Muscle layer of colon (tissue), 2 donors: Measurements from ENCODE around the gene TMEM51.
A peak's percentile ranks its signal among the peaks of the same experiment; 100 is the strongest.

Experiments
- H3K27ac ChIP-seq: one replicate; pipeline ENCODE4 v1.7.0; 2013; ENCODE audit warnings: low read depth, mild to moderate bottlenecking, low read length, moderate library complexity
- H3K27me3 ChIP-seq, 2 donors: one replicate each; pipeline ENCODE4 v1.7.0; 2013; ENCODE audit warnings: low read length in 2 of 2, mild to moderate bottlenecking in 2 of 2; ENCODE audit not compliant: insufficient read depth in 2 of 2, control insufficient read depth in 1 of 2
- H3K36me3 ChIP-seq: one replicate; pipeline ENCODE4 v1.7.0; 2013; ENCODE audit warnings: mild to moderate bottlenecking, low read length; ENCODE audit not compliant: insufficient read depth
- H3K4me1 ChIP-seq: one replicate; pipeline ENCODE4 v1.7.0; 2013; ENCODE audit warnings: mild to moderate bottlenecking, low read length; ENCODE audit not compliant: insufficient read depth
- H3K4me3 ChIP-seq, 2 donors: one replicate each; pipeline ENCODE4 v1.7.0; 2013; ENCODE audit warnings: low read length in 2 of 2, low read depth in 1 of 2, mild to moderate bottlenecking in 1 of 2, moderate library complexity in 1 of 2
- H3K9ac ChIP-seq: one replicate; pipeline ENCODE4 v1.7.0; 2013; ENCODE audit warnings: low read length
- H3K9me3 ChIP-seq: one replicate; pipeline ENCODE4 v1.7.0; 2013; ENCODE audit warnings: mild to moderate bottlenecking, low read length
- donor health status: abdominal sarcoma.
- donor health status: Adenocarcinoma of cecum.

The TMEM51 gene

GRCh38 chr1:15156807-15157380 lies 3.3 kb downstream of the TMEM51 start:
- H3K27ac ChIP-seq = peak overlapping the region; percentile 95
- peaks cover 51% of the 10 kb centered on the region for H3K4me1 ChIP-seq
- H3K9me3 ChIP-seq = no peaks in the 10 kb centered on the region
- peak overlapping the region in 1 of 2 donors; percentile 12 for H3K4me3 ChIP-seq
- no peak overlapping the region for H3K9ac ChIP-seq
- H3K36me3 ChIP-seq = no peaks in the 10 kb centered on the region
- H3K27me3 ChIP-seq = no peaks in the 10 kb centered on the region

DNA sequence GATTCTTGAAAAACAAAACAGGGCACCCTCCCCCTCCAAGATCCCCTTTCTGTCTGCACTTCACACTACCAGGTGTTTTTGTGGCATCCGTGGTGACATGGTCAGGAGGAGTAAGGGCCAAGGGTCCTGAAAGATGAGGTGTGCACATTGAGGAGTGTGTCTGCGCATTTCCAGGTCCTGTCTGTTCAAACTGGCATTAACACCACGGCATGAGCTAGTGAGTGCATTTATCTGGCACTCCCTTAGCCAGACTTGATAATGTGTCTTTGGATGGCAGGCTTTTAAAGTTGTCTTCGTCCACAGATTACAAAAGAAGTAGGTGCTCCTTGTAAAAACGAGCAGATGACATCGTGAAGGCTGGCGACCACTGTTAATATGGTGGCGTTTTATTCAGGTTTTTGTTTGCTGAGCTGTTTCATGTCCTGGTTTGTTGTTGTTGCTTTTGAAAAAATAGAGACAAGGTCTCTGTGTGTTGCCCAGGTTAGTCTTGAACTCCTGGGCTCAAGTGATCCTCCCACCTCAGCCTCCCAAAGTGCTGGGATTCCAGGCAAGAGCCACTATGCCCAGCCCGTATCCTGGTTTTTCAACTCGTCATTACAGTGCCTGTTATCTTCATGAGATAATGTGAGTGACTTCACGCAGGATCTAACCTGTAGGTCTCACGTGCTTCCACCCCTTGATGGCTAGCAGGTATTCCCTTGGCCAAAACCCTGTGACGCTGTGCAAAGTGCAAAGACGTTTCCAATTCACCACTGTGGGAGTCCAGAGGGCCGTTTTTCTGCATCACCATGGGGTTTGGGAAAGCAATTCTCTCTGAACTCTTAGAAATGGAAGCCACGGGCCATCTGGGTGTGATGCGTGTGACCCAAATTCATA lies 4.2 kb downstream of the TMEM51 start:
- Histone ChIP-seq H3K36me3 (no peaks in the 10 kb centered on the region), H3K9me3 (no peaks in the 10 kb centered on the region), H3K9ac (no peak overlapping the region), H3K4me1 (peaks cover 47% of the 10 kb centered on the region), H3K4me3 (no peak overlapping the region), H3K27me3 (no peaks in the 10 kb centered on the region), H3K27ac (peak overlapping the region; percentile 95)

- peaks cover 47% of the 10 kb centered on the region for H3K4me1 ChIP-seq
- no peaks in the 10 kb centered on the region for H3K9me3 ChIP-seq
- no peaks in the 10 kb centered on the region for H3K27me3 ChIP-seq
- no peak overlapping the region for H3K9ac ChIP-seq
- peak overlapping the region; percentile 95 for H3K27ac ChIP-seq
- peak overlapping the region in 1 of 2 donors; percentile 42 for H3K4me3 ChIP-seq
- H3K36me3 ChIP-seq = no peaks in the 10 kb centered on the region
Measured at GRCh38 chr1:15158506-15159165, 5.1 kb downstream of the TMEM51 start.

DNA sequence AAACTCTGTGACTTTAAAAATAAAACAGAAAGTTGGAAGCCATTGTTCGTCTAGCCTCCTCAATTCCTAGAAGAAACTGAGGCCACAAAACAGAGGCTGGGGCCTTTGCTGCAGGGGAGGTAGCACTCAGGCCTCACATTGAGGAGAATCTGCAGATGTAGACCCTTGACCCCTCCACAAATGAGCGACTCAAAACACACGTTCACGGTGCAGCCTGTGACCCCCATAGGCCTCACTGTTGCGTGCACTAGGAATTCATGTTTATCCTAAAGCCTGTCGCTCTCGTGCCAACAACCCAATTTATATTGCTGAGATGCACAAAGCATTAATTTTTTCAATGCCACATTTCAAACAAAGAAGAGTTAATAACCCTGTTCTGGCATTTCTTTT lies 5.6 kb downstream of the TMEM51 start:
- Histone ChIP-seq H3K4me1 (peaks cover 47% of the 10 kb centered on the region), H3K4me3 (peak overlapping the region in 1 of 2 donors; percentile 42), H3K9ac (no peak overlapping the region), H3K27me3 (no peaks in the 10 kb centered on the region), H3K27ac (peak overlapping the region; percentile 95), H3K36me3 (no peaks in the 10 kb centered on the region), H3K9me3 (no peaks in the 10 kb centered on the region)

DNA sequence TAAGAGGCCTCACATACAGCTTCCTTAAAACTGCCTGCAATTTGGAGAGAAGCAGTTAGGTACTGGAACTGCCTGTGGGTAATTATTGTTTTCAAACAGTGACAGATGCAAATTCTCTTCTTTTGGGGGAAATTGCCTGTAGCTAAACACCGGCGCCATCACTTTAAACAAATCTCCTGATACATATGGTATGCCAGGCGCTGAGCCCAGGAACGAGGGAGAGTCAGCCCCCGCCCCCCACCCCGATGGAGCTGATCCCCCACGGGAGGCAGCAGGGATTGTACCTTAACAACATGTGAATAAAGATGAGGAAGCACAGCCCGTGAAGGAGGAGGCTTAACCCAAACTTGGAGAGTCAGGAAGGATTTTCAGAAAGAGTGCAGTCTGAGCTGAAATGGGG lies 7.1 kb downstream of the TMEM51 start:
- Histone ChIP-seq H3K27me3 (no peaks in the 10 kb centered on the region), H3K36me3 (no peaks in the 10 kb centered on the region), H3K4me1 (peaks cover 39% of the 10 kb centered on the region), H3K4me3 (no peak overlapping the region), H3K27ac (no peak overlapping the region), H3K9ac (no peak overlapping the region), H3K9me3 (no peaks in the 10 kb centered on the region)

- Histone ChIP-seq H3K27ac (no peak overlapping the region), H3K27me3 (no peaks in the 10 kb centered on the region), H3K9ac (no peak overlapping the region), H3K9me3 (no peaks in the 10 kb centered on the region), H3K4me3 (no peak overlapping the region), H3K4me1 (peaks cover 20% of the 10 kb centered on the region), H3K36me3 (no peaks in the 10 kb centered on the region)
Measured at GRCh38 chr1:15167386-15167785, 13.8 kb downstream of the TMEM51 start.

- H3K9ac ChIP-seq = no peak overlapping the region
- no peaks in the 10 kb centered on the region for H3K36me3 ChIP-seq
- H3K4me3 ChIP-seq = no peak overlapping the region
- no peaks in the 10 kb centered on the region for H3K9me3 ChIP-seq
- peaks cover 24% of the 10 kb centered on the region for H3K4me1 ChIP-seq
- H3K27ac ChIP-seq = no peak overlapping the region
- no peaks in the 10 kb centered on the region for H3K27me3 ChIP-seq
Measured at GRCh38 chr1:15168479-15168878, 14.9 kb downstream of the TMEM51 start.

- H3K27me3 ChIP-seq = no peaks in the 10 kb centered on the region
- no peak overlapping the region for H3K4me3 ChIP-seq
- no peak overlapping the region for H3K27ac ChIP-seq
- no peaks in the 10 kb centered on the region for H3K9me3 ChIP-seq
- H3K9ac ChIP-seq = no peak overlapping the region
- H3K36me3 ChIP-seq = no peaks in the 10 kb centered on the region
- peaks cover 38% of the 10 kb centered on the region for H3K4me1 ChIP-seq
Measured at GRCh38 chr1:15170071-15170470, 16.5 kb downstream of the TMEM51 start.

DNA sequence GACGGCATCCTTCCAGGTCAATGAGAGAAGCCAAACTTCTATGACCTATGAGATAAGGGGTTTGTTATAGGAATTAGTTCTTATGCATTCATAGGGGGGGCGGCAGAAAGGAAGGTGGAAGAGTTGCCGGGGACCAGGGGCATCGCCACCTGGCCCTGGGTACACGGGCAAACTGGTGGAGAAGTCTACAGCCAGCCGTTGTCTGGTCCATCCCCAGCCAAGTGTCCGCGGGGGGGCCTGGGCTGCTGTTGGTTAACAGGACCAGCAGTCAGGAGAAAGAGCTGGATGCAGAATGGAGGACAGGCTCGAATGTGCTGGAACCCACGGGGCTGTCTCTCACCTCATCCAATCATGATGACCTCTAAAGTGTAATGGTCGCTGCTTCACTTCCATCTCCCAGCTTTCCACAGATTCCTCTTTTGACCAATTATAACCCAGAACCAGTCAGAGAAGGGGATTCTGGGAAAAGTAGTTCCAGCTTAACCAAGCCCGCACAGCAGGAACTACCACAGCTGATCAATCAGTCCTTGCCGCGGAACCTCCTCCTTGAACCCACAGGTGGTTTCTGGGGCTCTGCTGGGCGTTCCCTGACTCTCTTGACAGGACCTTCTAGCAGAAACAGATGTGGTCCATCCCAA lies 17.8 kb downstream of the TMEM51 start:
- Histone ChIP-seq H3K9ac (no peak overlapping the region), H3K4me1 (peaks cover 38% of the 10 kb centered on the region), H3K27me3 (no peaks in the 10 kb centered on the region), H3K4me3 (no peak overlapping the region), H3K36me3 (no peaks in the 10 kb centered on the region), H3K9me3 (no peaks in the 10 kb centered on the region), H3K27ac (no peak overlapping the region)

GRCh38 chr1:15172405-15173259 lies 19.1 kb downstream of the TMEM51 start:
- Histone ChIP-seq H3K9me3 (no peaks in the 10 kb centered on the region), H3K9ac (no peak overlapping the region), H3K4me1 (peaks cover 40% of the 10 kb centered on the region), H3K36me3 (no peaks in the 10 kb centered on the region), H3K27me3 (no peaks in the 10 kb centered on the region), H3K27ac (no peak overlapping the region), H3K4me3 (no peak overlapping the region)
